GM12801 (cell line): ENCODE data around the gene SAMD4B.

Experiments used
- TF ChIP-seq, protein P1 (sequence below): IDR thresholded peaks from one replicate; pipeline ENCODE4 v1.5.1; 2011; ENCODE audit warnings: control low read depth; ENCODE audit not compliant: insufficient read length; ENCODE audit errors: extremely low read depth

SAMD4B gene

DNA sequence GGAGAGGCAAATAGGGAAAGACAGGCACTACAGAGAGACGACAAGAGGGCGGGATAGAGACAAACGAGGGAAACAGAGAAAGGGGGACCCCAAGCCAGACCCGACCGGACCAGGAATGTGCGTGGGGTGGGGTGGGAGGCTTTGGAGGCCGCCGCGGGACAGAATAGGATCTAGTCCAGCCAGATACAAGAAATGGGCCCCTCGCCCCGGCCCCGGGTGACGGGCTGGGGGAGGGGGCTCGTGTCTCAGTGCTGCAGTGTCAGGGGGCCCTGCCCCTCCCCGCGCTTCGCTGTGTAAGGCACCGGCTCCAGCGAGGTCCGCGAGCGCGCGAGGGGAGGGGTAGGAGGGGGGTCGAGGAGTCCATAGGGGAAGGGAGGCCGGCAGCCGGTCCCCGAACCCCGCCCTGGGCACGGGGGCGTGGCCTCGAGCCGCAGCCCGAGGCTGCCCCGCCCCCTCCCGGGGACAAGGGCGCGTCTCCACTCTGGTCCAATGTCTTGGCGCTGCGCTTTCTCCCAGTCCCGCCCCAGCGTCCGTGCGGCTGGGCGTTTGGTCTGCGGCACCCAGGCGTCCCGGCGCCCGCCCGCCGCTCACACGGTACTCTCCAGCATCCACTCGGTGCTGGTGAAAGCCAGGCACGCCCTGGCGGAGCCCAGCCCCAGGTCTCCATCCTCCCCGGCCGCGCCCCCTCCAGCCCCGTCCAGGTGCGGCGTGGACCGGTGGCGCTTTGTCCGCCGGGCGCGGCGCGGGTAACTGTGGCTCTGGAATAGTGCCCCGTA lies 35.0 kb upstream of the SAMD4B start:
- TF ChIP-seq, protein P1, sequence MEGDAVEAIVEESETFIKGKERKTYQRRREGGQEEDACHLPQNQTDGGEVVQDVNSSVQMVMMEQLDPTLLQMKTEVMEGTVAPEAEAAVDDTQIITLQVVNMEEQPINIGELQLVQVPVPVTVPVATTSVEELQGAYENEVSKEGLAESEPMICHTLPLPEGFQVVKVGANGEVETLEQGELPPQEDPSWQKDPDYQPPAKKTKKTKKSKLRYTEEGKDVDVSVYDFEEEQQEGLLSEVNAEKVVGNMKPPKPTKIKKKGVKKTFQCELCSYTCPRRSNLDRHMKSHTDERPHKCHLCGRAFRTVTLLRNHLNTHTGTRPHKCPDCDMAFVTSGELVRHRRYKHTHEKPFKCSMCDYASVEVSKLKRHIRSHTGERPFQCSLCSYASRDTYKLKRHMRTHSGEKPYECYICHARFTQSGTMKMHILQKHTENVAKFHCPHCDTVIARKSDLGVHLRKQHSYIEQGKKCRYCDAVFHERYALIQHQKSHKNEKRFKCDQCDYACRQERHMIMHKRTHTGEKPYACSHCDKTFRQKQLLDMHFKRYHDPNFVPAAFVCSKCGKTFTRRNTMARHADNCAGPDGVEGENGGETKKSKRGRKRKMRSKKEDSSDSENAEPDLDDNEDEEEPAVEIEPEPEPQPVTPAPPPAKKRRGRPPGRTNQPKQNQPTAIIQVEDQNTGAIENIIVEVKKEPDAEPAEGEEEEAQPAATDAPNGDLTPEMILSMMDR: no peak

DNA sequence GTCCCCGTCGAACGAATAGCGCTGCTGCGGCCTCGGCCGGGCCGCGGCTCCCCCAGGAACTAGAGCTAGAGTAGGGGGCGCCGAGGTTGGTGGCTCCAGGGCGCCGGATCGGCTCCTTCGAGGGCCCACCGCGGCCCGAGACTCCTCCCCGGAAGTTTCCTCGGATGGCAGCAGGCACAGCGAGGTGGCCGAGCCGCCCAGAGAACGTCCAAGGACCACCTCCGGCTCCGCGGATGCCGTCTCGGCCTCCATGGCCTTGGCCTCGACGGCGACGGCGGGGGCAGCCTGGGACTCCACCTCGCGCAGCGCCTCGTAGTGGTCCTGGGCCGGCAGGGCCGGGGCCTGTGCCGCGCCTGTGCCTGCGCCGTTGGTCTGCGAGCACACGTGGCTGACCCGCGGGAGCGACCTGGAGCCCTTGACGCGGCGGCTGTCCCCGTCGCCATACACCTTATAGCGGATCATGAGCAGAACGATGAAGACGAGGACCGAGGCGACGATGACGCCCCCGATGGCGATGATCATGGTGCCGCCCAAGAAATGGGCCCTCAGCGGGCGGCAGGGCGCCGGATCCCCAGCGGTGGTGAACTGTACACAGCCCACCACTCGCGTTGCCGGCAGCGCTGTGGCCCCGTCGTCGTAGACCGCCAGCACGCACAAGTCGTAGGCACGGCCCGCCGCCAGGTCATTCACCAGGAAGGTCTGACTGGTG lies 34.2 kb upstream of the SAMD4B start:
- TF ChIP-seq, protein P1: no peak

DNA sequence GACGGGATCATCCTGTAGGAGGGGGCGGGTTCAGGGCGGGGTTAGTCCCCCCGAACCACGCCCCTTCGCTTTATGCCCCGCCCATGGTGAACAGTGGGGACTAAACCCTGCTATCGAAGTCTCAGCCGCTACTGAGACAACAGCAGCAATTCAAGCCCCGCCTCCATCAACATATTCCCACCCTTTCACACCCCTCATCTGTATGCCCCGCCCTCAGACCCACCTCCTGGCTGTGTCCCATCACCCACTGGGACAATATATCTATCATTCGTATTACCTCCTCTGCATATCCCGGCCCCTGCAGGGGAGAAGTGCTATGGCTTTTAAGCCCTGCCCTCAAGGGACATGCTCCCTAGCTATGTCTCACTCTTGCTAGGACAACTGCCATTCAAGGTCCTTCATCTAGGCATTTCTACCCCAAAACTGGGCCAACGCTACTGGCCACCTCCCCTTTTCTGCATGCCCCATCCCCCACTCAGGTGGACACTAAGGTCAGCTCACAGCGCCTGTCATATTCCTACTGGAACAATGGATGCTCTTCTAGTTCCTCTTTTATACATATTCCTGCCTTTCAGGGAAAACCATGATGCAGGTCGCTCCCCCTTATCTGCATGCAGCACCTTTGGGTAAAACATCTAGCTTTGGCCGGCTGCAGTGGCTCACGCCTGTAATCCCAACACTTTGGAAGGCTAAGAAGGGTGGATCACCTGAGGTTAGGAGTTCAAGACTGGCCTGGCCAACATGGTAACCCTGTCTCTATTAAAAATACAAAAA lies 33.5 kb upstream of the SAMD4B start:
- TF ChIP-seq, protein P1: no peak

DNA sequence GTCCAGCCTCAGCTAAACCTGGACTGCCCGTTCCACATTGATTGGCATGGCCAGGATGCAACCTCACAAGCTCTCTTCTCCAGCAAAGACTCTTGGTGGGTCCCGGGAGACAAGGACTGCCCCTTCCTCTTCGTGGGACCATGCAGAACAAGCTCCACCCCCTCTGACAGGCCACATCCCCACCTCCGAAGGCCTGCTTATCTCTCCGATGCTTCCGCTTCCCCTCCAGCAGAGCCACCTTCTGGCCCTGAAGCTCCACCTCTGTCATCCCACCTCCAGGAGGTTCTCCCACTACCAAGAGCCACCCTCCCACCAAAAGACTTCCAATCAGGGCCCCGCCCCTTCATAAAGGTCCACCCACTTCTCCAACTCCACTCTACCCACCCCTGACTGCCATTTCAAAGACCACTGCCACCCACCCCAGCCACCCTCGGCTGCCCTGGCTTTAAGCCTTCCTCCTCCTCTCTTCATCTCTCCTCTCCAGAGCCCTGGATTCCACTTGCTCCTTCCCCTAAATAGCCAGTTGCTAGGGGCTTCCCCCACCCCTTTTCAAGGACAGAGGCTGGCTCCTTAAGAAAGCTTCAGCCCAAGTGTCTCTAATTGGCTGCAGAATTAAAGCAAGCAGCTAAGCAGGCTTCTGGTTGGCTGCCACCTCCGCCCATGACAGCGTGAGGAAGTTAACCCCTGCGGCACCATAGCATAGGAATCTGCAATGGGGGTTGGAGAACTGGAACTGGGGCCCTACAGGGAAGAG lies 31.5 kb upstream of the SAMD4B start:
- TF ChIP-seq, protein P1: no peak

DNA sequence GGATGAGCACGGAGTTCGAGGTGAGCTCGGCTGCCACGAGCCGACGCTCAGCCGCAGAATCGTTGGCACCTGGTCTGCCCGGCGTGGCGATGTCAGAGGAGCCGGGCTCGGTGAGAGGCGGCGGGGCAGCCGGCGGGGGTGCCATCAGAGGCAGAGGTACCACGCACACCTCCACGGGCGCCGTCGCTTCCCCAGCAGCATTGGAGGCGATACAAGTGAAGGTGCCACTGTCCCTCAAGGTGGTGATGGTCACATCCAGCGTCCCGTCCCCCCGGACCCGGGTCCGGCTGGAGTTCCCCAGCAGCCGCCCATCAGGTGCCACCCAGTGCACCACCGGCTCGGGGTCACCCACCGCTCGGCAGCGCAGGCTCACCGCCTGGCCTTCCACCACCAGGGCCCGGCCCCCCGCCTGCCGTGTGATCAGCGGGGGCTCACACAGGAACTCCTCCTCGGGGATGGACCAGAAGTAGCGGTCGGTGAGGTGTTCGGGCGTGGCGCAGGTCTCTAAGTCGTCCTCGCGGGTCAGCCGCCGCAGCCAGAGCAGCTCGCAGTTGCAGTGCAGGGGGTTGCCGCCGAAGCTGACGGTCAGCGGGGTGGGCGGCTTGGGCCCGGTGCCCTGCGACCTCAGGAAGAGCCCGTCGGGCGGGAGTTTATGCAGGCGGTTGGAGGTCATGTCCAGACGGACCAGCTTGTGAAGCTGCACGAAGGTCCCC lies 28.0 kb upstream of the SAMD4B start:
- TF ChIP-seq, protein P1: no peak

DNA sequence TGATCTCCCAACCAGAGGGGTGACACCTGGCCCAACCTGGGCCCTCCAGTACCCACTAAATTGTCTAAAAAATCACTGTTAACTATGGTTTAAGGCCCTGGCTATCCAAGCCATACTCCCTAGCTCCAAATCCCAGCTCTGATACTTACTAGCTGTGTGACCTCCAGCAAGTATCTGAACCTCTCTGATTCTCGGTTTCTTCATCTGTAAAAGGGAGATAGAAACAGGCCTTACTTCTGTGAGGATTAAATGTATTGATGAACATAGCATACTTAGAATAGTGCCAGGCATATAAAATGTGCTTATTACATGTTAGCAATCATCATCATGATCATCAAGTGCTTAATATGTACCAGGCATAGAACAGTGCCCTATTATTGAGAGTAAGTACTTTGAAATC lies 26.3 kb upstream of the SAMD4B start:
- TF ChIP-seq, protein P1: no peak
